Measurements from ENCODE around the gene PIP4P1.
A peak's percentile ranks its signal among the peaks of the same experiment; 100 is the strongest.

DNA sequence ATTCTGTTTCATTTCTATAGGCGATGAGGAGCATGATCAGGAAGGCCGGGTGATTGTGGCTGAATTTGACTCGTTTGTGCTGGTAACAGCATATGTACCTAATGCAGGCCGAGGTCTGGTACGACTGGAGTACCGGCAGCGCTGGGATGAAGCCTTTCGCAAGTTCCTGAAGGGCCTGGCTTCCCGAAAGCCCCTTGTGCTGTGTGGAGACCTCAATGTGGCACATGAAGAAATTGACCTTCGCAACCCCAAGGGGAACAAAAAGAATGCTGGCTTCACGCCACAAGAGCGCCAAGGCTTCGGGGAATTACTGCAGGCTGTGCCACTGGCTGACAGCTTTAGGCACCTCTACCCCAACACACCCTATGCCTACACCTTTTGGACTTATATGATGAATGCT is 4.3 kb downstream of the PIP4P1 start:
- no peak for TF ChIP-seq TAF1 (IDR thresholded peaks at IDR 0.05; ENCODE audit: low read depth, low read length)
- peak; percentile 55 for TF ChIP-seq POLR2A (IDR thresholded peaks at IDR 0.05; ENCODE audit: low read depth, low read length)
- TF ChIP-seq POLR2AphosphoS5 (IDR thresholded peaks at IDR 0.05; ENCODE audit: low read depth, low read length), result peak; percentile 18; the same call in 1 of the 2 replicates
